Urothelium cell line (cell line): ENCODE results near the gene LPAR1.
"Not testable (repeated sequence)": the region's sequence is repeated elsewhere in the genome, so short reads cannot be mapped to it uniquely, and the experiment has no call there.

ENCODE experiments used
- DNase-seq: peaks from one replicate; pipeline ENCODE4 v3.0.0; 2011; ENCODE audit warnings: low spot score, mixed read lengths
- FAIRE-seq: peaks from 2 replicates; lab custom pipeline; 2011; peaks lifted over from hg19 to GRCh38; lab: Jason Lieb, UNC

Gene LPAR1

GRCh38 chr9:110835404-110835803 lies 202.9 kb downstream of the LPAR1 start:
- DNase-seq (peak; percentile 63), FAIRE-seq (no peak)

GRCh38 chr9:110832926-110833325 lies 205.3 kb downstream of the LPAR1 start:
- no peak for FAIRE-seq
- DNase-seq: no peak

- no peak for FAIRE-seq
- no peak for DNase-seq
These were observed 207.8 kb downstream of the LPAR1 start for GRCh38 chr9:110830495-110830894.

- no peak for FAIRE-seq
- no peak for DNase-seq
These were observed 210.0 kb downstream of the LPAR1 start for GRCh38 chr9:110828264-110828663.

GRCh38 chr9:110826400-110826799 lies 211.9 kb downstream of the LPAR1 start:
- DNase-seq, FAIRE-seq: not testable (repeated sequence)

- DNase-seq (no peak), FAIRE-seq (no peak)
These were observed 212.3 kb downstream of the LPAR1 start for GRCh38 chr9:110825950-110826349.

- DNase-seq, FAIRE-seq: not testable (repeated sequence)
These were observed 213.1 kb downstream of the LPAR1 start for GRCh38 chr9:110825129-110825528.
